HG03175 (cell line): ENCODE measurements around the gene STPG3.

ENCODE experiments used
- ATAC-seq: cut with Tn5 transposase; IDR thresholded peaks from one replicate; pipeline ENCODE4 v1.9.1; 2021; ENCODE audit warnings: mild to moderate bottlenecking, moderate library complexity; ENCODE audit not compliant: unreplicated experiment

The STPG3 gene

GRCh38 chr9:137264067-137264466, 13.0 kb downstream of the STPG3 start:
- ATAC-seq: no peak

GRCh38 chr9:137265496-137266161, 14.5 kb downstream of the STPG3 start:
- no peak for ATAC-seq

- ATAC-seq: no peak
These were observed 15.1 kb downstream of the STPG3 start for GRCh38 chr9:137266162-137266527.

- no peak for ATAC-seq
These were observed 15.7 kb downstream of the STPG3 start for GRCh38 chr9:137266585-137267453.

GRCh38 chr9:137267933-137268355, 16.9 kb downstream of the STPG3 start:
- ATAC-seq: peak; percentile 40

GRCh38 chr9:137268538-137269201, 17.6 kb downstream of the STPG3 start:
- no peak for ATAC-seq

GRCh38 chr9:137269231-137269772, 18.2 kb downstream of the STPG3 start:
- ATAC-seq: no peak

- no peak for ATAC-seq
These were observed 20.0 kb downstream of the STPG3 start for GRCh38 chr9:137270929-137271695.

- no peak for ATAC-seq
These were observed 20.6 kb downstream of the STPG3 start for GRCh38 chr9:137271696-137272076.

- no peak for ATAC-seq
These were observed 21.4 kb downstream of the STPG3 start for GRCh38 chr9:137272241-137273094.

GRCh38 chr9:137273095-137273490, 22.0 kb downstream of the STPG3 start:
- no peak for ATAC-seq

GRCh38 chr9:137273611-137274320, 22.7 kb downstream of the STPG3 start:
- no peak for ATAC-seq

GRCh38 chr9:137275203-137275587, 24.1 kb downstream of the STPG3 start:
- ATAC-seq: no peak

GRCh38 chr9:137275588-137276472, 24.7 kb downstream of the STPG3 start:
- ATAC-seq: no peak

GRCh38 chr9:137276473-137277328, 25.6 kb downstream of the STPG3 start:
- no peak for ATAC-seq

GRCh38 chr9:137277329-137278041, 26.4 kb downstream of the STPG3 start, which contains the start of gene TOR4A:
Gene TOR4A, plus strand, starts transcription at chr9:137277726. Its CDS starts 964 bp downstream, at chr9:137278690.
- ATAC-seq: peak; percentile 81
